ENCODE measurements around the gene DUS2.

The DUS2 gene

DNA sequence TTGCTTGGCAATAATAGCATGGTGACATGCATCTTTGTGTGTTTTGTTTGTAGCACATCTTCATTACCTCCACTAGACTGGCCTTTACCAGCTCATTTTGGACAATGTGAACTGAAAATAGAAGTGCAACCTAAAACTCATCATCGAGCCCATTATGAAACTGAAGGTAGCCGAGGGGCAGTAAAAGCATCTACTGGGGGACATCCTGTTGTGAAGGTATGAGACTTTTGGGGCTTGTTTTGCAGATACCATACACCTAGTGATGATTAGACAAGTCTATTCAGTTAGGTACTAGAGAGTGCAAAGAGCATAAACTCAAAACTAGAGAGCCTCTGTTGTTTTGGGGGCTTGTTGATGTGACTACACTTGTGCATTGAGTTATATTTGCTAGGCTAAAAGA is 103.3 kb downstream of the DUS2 start:
- DNase-seq (ENCODE audit: low read depth, low spot score), result no peak

DNA sequence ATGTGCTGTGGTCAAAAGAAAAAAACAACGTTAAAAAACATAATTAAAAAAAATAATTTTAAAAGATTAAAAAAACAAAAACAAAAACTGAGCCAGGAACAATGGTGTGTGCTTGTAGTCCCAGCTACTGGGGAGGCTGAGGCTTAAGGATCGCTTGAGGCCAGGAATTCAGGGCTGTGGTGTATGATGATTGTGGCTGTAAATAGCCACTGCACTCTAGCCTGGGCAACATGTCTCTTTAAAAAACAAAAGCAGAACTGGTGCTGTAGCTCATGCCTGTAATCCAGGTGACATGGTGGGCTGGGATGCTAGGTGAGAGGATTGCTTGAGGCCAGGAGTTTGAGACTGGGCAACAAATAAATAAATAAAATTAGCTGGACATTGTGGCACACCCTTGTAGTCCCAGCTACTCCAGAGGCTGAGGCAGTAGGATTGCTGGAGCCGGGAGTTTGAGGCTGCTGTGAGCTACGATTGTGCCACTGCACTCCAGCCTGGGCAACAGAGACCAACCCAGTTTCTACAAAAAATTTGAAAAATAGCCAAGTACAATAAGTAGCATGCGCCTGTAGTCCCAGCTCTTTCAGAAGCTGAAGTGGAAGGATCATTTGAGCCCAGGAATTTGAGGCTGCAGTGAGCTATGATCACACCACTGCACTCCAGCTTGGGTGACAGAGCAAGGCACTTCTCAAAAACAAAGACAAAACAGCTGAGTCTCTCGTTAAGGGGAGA is 105.7 kb downstream of the DUS2 start:
- DNase-seq (ENCODE audit: low read depth, low spot score), result no peak
